Anterior cingulate cortex (tissue), 58 donors: ENCODE data around the gene FCHSD1.

ENCODE experiments used
- DNase-seq, 58 donors: peaks; one replicate each; lab custom pipeline; 2025; lab: John Stamatoyannopoulos, UW

Gene FCHSD1

GRCh38 chr5:141674747-141675146, 23.5 kb upstream of the FCHSD1 start:
- no peak for DNase-seq

GRCh38 chr5:141672841-141673813, 21.9 kb upstream of the FCHSD1 start:
- peak in 15 of 58 donors; percentile 5 to 48 (median 19) for DNase-seq

GRCh38 chr5:141672071-141672840, 21.0 kb upstream of the FCHSD1 start:
- DNase-seq, result no peak

- DNase-seq, result peak in 4 of 58 donors; percentile 7 to 16 (median 12)
Observed at GRCh38 chr5:141669520-141669919, 18.3 kb upstream of the FCHSD1 start.

GRCh38 chr5:141668601-141669265, 17.5 kb upstream of the FCHSD1 start:
- peak in 1 of 58 donors; percentile 30 for DNase-seq

- no peak for DNase-seq
Observed at GRCh38 chr5:141665995-141666940, 15.1 kb upstream of the FCHSD1 start.

- DNase-seq, result peak in 51 of 58 donors; percentile 15 to 80 (median 47)
Observed at GRCh38 chr5:141664733-141665461, 13.7 kb upstream of the FCHSD1 start.

- DNase-seq, result no peak
Observed at GRCh38 chr5:141663506-141663905, 12.3 kb upstream of the FCHSD1 start.

- DNase-seq, result no peak
Observed at GRCh38 chr5:141662028-141662427, 10.8 kb upstream of the FCHSD1 start.

GRCh38 chr5:141657937-141658545, 6.8 kb upstream of the FCHSD1 start:
- no peak for DNase-seq

GRCh38 chr5:141657404-141657803, 6.2 kb upstream of the FCHSD1 start:
- no peak for DNase-seq

GRCh38 chr5:141656396-141656795, 5.2 kb upstream of the FCHSD1 start:
- DNase-seq, result no peak

GRCh38 chr5:141655020-141655419, 3.8 kb upstream of the FCHSD1 start:
- DNase-seq, result no peak

GRCh38 chr5:141654298-141654697, 3.1 kb upstream of the FCHSD1 start:
- DNase-seq, result no peak

GRCh38 chr5:141651728-141652105, 499 bp upstream of the FCHSD1 start:
- no peak for DNase-seq

GRCh38 chr5:141649972-141650371, 1.2 kb downstream of the FCHSD1 start:
- no peak for DNase-seq

GRCh38 chr5:141649056-141649688, 2.0 kb downstream of the FCHSD1 start:
- peak in 1 of 58 donors; percentile 22 for DNase-seq

- no peak for DNase-seq
Observed at GRCh38 chr5:141647851-141648250, 3.4 kb downstream of the FCHSD1 start.
